ENCODE results near the gene HBEGF. TPM values are rescaled to one million over a fixed set of nuclear protein-coding genes. Genes with fewer than 3 reads are reported as not detected.
A peak's percentile ranks its signal among the peaks of the same experiment; 100 is the strongest.
"Not testable (repeated sequence)": the region's sequence is repeated elsewhere in the genome, so short reads cannot be mapped to it uniquely, and the experiment has no call there.

The HBEGF gene
- polyA plus RNA-seq, 2 of the 4 experiments (the other 2 are of a cell fraction), result 3.4 to 5.0 TPM

DNA sequence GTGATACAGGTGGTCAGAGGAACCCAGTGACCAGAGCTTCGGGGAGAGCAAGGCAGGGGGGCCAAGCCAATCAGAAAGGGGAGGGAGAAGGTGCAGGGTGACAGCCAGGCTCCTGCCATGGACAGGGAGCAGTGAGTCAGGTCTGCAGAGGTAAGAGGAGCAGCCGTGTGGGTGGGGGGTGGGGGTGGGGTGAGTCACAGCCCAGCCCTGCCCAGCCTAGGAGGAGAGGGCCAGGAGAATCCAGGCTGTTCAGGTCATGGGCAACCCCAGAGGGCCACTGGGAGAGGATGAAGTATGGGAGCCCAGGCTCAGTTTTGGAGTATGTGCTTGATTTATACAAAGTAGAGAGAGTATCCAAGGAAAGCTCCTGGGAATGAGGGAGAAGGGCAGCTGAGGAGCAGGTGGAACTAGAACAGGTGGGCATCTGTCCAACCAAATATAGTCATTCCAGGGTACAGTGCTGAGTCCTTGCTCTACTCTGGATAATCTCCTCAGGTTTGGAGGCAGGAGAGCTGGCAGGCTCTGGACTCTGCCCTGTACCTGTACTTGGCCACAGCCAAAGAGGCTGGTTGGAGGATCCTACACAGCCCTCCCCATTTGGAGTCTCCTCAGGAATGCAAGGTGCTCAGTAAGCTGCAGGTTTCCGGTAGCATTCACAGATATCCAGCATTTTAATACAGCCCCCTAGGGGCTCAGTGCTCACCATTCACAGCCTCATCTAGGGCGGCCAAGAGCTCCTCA lies 1.6 kb downstream of the HBEGF start:
- ATAC-seq (peak; percentile 6 to 28; a peak in 4 of 6 replicates), FAIRE-seq (no peak), DNase-seq (ENCODE audit: low read depth in 1 of 2, low spot score in 1 of 2) (peak in 1 of 2 experiments; percentile 61)
- TF ChIP-seq HOXB13 (CRISPR knock-in tag; IDR thresholded peaks at IDR 0.05; ENCODE audit: low read depth) (no peak), FOSL2 (IDR thresholded peaks at IDR 0.05) (no peak), FOSL2 (CRISPR knock-in tag; IDR thresholded peaks at IDR 0.05) (0 out of 2 replicates have a peak, but pooled peaks have one; percentile 13)
- CTCF ChIA-PET, result interaction anchor here (0.5 to 36.9 kb wide), 30 partner anchors 10 to 1021 kb away, joined by 3 to 1613 read pairs (median 8); partner anchors contain the start of genes PFDN1 and SLC4A9
- H3K4me3 ChIP-seq, result peak overlapping the region; percentile 75; the same call in 1 of the 3 replicates
- peaks cover 22% of the 10 kb centered on the region for H3K4me1 ChIP-seq
- POLR2A ChIA-PET, result interaction anchor here (0.8 to 2.5 kb wide), 7 partner anchors 8 to 102 kb away, joined by 3 to 46 read pairs (median 11); partner anchors contain the start of gene PFDN1
- peak overlapping the region in 1 of 2 experiments; percentile 16; a peak in 2 of 6 replicates for H3K27ac ChIP-seq
- peak overlapping the region; percentile 87 for H3K4me2 ChIP-seq
- no peaks in the 10 kb centered on the region for H3K9me3 ChIP-seq
- 72% methylated on average over 3 of the region's 4 CpGs for whole genome bisulfite sequencing (ENCODE audit: missing lambda C conversion rate)

- H3K4me3 ChIP-seq; FAIRE-seq; POLR2A ChIA-PET; DNase-seq (ENCODE audit: low read depth in 1 of 2, low spot score in 1 of 2); H3K27ac ChIP-seq; H3K4me2 ChIP-seq; ATAC-seq; H3K9me3 ChIP-seq: not testable (repeated sequence)
- peaks cover 23% of the 10 kb centered on the region for H3K4me1 ChIP-seq
- CTCF ChIA-PET, result interaction anchor here (0.6 to 36.9 kb wide), 6 partner anchors 8 to 198 kb away, joined by 3 to 1613 read pairs (median 25); no protein-coding TSS in a partner anchor
- 96% methylated on average over 8 of the region's 8 CpGs for WGBS (ENCODE audit: missing lambda C conversion rate)
Measured at GRCh38 chr5:140343849-140344248, 2.6 kb downstream of the HBEGF start.

- TF ChIP-seq HES2 (IDR thresholded peaks at IDR 0.05) (no peak), RCOR1 (IDR thresholded peaks at IDR 0.05; ENCODE audit: low read depth, low read length) (no peak), TP53 (CRISPR knock-in tag; IDR thresholded peaks at IDR 0.05) (no peak), REST (IDR thresholded peaks at IDR 0.05) (no peak), MAFK (IDR thresholded peaks at IDR 0.05; ENCODE audit: partially characterized antibody) (no peak), TFCP2L1 (CRISPR knock-in tag; IDR thresholded peaks at IDR 0.05) (no peak), NPAS2 (CRISPR knock-in tag; IDR thresholded peaks at IDR 0.05; ENCODE audit: borderline replicate concordance) (no peak), HOXB5 (CRISPR knock-in tag; IDR thresholded peaks at IDR 0.05) (no peak), RAD21 (conservative IDR thresholded peaks at IDR 0.05 in 1 of 2, IDR thresholded peaks at IDR 0.05 in 1 of 2) (no peak)
- TF ChIP-seq, protein P1, sequence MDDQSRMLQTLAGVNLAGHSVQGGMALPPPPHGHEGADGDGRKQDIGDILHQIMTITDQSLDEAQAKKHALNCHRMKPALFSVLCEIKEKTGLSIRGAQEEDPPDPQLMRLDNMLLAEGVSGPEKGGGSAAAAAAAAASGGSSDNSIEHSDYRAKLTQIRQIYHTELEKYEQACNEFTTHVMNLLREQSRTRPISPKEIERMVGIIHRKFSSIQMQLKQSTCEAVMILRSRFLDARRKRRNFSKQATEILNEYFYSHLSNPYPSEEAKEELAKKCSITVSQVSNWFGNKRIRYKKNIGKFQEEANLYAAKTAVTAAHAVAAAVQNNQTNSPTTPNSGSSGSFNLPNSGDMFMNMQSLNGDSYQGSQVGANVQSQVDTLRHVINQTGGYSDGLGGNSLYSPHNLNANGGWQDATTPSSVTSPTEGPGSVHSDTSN (IDR thresholded peaks at IDR 0.05), result no peak
- DNase-seq (ENCODE audit: low read depth in 1 of 2, low spot score in 1 of 2) (no peak), ATAC-seq (no peak), FAIRE-seq (no peak)
- H3K4me2 ChIP-seq, result no peak overlapping the region
- POLR2A ChIA-PET, result no interaction called here
- WGBS (ENCODE audit: missing lambda C conversion rate), result 64% methylated on average over 1 of the region's 1 CpG
- H3K4me3 ChIP-seq, result no peak overlapping the region
- H3K4me1 ChIP-seq, result peaks cover 29% of the 10 kb centered on the region
- CTCF ChIA-PET, result interaction anchor here (0.9 to 36.9 kb wide), 4 partner anchors 7 to 122 kb away, joined by 3 to 1613 read pairs (median 18); no protein-coding TSS in a partner anchor
- no peaks in the 10 kb centered on the region for H3K9me3 ChIP-seq
- H3K27ac ChIP-seq, result no peak overlapping the region
Measured at GRCh38 chr5:140342896-140343295, 3.5 kb downstream of the HBEGF start.

Measured in A549 (cell line).